GM21381 (cell line): ENCODE results near the gene HMGB2.
A peak's percentile ranks its signal among the peaks of the same experiment; 100 is the strongest.

ENCODE experiments used
- ATAC-seq: cut with Tn5 transposase; IDR thresholded peaks from one replicate; pipeline ENCODE4 v1.9.1; 2021; ENCODE audit warnings: mild to moderate bottlenecking, moderate library complexity; ENCODE audit not compliant: unreplicated experiment

HMGB2 gene

DNA sequence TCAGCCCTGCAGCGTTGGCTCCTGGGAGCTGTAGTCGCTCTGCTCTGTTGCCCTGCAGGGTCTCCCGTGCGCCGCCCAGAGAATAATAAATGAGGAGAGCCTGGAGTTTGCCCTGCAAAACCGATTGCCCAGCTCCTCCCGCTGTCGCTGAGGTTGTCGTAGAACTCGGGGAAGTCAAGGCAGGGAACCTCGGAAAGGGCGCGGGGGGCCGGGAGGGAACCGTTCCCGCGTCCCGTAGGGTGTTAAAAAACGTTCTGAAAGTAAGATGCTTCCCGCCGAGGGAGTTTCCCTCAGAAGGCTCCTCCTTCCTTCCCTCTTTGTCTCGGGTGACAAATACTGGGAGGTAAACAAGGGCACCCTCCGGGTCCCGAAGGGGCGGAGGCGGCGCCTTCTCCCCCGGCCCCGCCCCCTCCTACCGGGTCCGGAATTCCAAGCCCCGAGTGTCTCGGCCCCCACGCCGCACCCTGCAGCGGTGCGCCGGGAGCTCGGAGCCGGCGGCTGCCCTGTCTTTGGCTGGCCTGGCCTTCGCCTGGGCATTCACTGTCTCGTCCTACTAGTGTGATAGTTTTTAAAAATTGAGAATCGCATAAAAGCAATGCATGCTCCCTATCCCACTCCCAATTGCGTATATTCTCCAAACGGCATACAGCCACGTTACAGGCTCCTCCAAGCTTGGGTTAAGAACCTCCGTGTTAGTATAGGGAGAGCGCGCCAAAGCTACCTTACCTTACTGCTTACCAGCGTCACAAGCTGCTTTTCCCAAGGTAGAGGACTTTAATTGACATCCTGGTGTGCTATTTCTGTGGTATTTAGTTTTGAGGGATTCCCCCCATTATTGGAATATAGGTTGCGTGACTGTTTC lies 964 bp upstream of the HMGB2 start:
- ATAC-seq = peak; percentile 40

DNA sequence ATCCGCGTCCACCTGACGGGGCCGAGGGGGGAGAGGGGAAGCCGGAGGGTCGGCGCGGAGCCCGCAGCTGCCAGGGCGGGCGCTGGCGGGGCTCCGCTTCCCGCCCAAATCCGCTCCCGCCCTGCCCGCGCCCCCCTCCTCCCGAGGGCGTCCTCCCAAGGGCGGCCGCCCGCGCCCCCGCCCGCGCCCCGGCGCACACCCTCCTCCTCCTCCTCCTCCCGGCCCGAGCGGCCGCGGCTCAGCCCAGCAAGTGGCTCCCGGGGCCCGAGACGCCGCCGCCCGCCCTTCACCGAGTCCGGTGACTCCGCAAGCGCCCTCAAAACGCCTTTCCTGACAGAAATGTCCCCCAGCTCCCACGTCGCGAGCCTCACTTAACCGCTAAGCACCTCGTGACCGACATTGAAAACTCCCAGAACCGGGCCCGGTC lies 487 bp downstream of the HMGB2 start:
- no peak for ATAC-seq

DNA sequence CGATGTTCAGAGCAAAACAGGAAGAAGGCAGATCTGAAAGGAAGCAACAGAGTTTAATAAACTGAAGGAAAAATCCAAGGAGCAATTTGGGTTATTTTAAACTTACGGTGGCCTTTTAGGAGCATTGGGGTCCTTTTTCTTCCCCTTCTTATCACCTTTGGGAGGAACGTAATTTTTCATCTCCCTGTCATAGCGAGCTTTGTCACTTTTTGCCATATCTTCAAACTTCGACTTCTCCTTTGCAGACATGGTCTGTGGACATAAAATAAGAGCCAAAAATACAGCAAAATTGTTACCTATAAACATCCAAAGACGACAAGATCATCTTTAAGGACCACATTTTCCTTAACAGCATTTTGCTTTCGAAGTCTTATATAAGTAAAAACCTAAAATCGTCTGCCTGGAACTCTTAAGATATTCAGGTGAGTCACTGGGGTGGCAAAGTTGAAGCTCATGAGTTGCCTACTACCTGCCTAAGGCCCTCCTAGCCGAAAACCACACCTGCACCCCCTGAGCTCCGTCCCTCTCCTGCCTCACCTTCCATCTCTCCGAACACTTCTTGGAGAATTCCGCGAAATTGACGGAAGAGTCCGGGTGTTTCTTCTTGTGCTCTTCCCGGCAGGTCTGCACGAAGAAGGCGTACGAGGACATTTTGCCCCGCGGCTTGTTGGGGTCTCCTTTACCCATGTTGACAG lies 1.0 kb downstream of the HMGB2 start:
- no peak for ATAC-seq

DNA sequence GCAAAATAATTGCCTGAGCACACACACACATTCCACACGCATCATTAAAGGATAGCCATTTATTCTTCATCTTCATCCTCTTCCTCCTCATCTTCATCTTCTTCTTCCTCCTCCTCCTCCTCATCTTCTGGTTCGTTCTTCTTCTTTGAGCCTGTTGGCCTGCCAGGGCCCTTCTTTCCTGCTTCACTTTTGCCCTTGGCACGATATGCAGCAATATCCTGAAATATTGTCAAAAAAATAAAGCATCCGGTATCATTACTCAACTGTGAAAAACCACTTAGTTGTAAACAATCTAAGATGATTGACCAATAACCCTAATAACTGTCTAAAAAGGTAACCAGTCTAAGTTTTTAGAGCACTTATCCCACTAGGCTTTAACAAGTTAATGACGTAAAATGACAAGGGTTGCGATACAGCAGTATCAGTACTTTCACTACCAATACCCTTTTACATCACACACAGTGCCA lies 2.1 kb downstream of the HMGB2 start:
- no peak for ATAC-seq

DNA sequence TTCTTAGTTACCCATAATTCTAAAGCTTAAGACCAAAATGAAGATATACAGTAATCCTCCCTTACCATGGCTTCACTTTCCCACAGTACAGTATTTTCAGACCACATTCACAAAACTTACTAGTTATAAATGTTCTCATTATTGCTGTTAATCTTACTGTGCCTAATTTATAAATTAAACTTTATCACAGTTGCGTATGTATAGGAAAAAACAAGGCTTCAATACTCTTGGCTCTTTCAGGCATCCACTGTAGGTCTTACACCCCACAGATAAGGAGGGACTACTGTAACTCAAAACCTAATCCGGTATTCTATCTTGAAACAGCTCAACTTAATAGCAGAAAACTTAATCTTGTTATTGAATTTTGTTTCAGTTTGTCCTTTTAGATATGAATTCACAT lies 3.6 kb downstream of the HMGB2 start:
- ATAC-seq = no peak

DNA sequence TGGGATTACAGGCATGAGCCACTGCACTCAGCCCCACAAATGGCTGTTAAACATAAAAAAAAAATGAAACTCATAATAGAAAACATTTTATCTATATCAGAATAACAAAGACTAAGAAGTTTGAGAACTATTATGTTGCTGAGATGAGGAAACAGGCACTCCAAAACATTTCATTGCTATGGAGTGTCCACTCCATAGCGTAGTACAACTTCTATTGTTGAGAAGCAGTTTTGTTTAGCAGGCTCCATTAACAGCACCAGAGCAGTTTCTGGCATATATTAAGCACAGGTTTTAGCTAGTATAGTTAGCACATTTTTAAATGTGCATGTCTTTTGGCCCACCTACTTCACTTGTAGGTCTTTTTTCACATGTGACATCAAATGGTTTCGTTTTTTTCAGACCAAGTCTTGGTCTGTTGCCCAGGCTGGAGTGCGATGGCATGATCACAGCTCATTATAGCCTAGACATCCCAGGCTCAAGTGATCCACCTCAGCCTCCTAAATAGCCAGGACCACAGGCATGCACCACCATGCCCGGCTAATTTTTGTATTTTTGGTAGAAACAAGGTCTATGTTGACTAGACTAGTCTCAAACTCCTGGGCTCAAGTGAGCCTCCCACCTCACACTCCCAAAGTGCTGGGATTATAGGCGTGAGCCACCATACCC lies 5.8 kb downstream of the HMGB2 start:
- ATAC-seq = no peak

DNA sequence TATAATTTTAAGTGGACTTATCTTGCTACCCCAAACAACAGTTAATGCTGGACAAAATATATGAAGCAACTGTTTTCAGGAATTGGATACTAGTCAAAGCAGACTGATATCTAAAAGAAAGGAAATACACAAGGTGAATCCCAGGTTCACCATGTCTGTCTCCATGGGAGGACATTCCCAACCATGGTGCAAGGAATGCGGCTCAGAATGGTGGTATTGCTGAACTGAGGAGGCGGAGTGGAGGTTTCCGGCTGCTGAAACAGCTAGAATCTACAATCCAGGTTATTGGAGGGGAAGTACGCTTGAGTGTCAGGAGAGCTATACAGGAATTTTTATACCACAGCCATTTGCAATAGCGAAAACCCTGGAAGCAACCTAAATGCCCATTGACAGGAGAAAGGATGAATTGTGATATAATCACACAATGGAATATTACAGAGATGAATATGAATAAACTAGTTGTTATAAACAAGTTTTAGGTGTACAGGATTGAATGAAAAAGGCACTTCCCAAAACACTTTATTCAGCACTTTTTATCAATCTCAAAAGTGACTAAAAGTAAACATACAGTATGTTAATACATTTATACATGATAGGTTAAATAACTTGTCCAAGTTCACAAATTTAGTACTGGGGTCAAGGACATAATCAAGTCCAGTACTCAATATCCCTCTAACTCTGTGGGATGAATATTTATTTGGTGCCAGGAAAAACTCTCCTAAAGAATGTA lies 9.0 kb downstream of the HMGB2 start:
- no peak for ATAC-seq

DNA sequence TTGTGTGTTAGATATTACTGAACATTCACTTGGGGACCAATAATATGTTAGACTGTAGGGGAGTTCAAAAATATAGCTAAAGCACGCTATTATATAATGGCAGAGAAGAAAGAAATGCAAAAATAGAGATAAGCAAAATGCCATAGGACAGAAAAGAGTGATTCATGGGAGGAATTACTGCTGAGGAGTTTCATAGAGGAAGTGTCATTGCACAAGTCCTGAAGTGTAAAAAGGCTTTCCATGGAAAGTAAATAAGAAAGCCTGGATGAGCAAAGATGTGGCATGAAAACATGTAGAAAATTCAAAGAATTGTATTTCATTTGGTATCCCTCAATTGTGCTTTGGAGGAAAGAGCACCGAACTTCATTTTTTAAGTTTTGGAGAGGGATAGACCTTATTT lies 14.5 kb downstream of the HMGB2 start:
- no peak for ATAC-seq

DNA sequence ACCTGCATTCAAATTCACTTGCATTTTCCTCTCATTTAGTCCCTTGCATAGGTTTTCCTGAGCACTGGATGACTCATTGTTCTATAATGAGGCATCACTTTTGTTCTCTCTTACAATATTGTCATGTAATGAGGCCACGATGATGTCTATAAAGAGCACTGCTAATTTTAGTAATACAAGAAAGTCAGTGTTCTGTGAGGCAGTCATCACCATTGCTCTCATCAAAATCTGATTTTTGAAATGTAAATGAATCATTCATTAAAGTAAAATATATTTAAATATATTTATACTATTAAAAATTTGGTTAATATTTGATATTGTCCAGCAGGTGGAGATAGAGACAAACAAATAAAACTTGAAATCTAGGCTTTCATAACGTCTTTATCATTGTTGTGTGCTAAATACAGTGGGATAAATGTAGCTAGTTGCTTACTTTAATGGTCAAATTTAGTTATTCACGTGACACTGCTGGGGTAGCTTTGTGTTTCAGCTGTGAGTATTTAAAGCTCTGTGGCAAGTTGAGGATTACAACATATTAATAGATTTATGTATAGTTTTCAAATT lies 15.4 kb downstream of the HMGB2 start:
- ATAC-seq = no peak

DNA sequence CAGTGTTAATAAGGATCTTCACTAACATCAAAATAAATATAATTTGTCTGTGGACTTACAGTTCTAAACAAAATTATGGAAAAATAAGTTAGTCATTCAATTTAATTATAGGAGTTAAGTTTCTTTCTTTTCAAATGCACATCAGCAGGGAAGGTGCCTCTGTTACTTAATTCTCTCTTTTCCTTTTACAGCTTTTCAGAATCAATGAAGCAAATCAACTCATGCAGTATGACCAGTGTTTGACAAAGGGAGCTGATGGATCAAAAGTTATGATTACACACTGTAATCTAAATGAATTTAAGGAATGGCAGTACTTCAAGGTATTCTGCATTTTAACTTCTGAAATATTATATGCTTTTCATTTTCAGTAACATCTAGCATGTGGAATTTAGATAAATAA lies 15.9 kb downstream of the HMGB2 start:
- ATAC-seq = no peak

DNA sequence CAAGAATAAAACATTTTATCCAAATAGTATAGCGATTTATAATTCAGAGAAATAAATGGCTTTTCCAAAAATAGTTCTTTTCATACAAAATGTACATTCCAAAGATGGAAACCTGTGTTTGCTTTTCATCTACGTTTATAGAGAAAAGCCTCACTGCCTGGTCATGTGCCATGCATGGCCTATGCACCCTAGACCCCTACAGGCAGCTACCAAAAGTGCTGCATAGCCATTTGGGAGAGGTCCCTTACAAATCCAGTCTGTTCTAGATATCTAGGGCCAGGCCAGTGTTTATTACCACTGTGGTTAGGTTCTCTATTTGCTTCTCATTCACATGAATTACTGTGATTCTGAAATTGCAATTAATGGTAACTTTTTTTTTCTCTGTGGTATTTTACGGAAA lies 17.2 kb downstream of the HMGB2 start:
- ATAC-seq = no peak

DNA sequence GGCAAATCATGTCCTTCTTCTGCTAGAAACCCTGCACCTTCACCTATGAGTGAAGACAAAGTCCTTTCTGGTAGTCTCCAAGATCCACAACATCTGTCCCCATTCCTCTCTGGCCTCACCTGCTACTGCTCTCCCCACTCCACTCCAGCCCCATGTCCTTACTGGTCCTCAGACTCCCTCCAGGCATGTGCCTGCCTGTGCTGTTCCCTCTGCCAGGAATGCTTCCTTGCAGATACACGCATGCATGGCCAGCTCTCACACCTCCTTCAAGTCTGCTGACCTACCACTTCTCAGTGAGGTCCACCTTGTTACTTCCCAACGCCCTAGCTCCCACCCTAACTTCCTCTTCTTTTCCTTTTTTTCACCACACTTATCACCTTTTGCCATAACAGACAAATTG lies 18.1 kb downstream of the HMGB2 start:
- ATAC-seq = no peak

DNA sequence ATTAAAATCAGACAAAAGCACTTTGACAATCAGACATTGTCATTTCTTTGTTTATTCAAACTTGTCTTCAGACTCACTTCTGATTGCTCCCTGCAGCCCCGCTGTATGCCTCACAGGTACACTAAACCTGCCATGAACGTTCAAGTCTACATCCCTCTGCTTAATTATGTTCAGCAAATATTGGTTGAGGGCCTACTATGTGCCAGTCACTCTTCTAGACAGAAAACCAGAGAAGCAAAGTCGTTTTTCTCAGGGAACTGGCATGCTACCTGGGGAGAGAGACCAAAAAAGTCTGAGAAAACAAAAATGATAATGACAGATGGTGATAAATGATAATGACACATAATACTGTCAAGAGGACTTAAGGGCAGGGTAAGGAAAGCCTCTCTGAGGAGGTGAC lies 19.4 kb downstream of the HMGB2 start:
- ATAC-seq = no peak

DNA sequence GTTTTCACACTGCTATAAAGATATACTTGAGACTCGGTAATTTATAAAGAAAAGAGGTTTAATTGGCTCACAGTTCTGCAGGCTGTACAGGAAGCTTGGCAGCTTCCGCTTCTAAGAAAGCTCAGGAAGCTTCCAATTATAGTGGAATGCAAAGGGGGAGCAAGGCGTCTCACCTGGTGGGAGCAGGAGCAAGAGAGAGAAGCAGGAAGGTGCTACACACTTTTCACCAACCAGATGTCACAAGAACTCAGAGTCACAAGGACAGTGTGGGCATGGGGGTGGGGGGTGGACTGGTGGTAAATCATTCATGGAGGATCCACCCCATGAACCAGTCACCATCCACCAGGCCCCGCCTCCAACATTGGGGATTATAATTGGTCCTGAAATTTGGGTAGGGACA lies 22.8 kb downstream of the HMGB2 start:
- no peak for ATAC-seq

DNA sequence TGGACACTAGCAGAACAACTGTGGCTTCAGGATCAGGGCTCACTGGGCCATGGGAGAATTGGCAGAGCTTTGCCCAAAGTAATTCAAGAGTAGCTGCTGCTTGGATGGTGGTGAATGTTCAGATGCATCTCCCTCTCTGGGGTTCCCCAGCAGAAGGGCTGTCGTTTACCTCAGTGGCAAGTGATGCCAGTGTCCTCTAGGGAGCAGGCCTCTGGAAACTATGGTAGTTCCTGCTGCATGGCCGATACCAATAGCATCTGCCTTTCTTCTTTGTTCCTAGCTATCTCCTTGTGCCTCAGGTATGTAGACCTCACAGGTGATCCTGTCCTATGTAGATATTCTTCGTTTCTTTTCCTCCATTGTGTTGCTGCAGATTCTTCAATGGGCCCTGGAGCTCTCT lies 26.4 kb downstream of the HMGB2 start:
- no peak for ATAC-seq

DNA sequence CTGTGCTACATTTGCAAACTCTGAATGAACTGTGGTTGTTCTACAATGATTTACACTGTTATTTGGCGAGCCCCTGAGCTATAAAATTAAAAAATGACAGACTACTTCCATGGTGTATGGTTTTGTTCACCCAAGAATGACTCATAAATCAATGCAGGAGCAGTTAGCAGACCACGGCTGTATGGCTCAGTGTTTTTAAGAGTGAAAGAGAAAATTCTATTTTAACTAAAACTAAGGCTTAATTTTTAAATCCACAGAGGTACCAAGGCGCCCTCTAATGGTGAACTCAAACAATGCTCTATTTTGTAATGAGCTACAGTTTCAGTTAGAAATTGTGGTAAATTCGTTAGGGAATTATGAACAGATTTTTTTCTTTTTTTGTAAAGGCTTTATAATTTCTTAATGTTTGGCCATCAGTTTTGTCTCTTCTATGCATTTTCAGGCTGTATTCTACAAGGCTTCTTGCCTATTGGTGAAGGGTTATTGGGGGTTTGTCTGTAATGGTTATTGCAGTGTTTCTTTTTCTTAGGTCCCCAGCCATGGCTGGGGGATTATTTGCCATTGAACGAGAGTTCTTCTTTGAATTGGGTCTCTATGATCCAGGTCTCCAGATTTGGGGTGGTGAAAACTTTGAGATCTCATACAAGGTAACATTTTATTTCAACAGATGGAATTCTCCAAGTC lies 32.5 kb downstream of the HMGB2 start:
- no peak for ATAC-seq

DNA sequence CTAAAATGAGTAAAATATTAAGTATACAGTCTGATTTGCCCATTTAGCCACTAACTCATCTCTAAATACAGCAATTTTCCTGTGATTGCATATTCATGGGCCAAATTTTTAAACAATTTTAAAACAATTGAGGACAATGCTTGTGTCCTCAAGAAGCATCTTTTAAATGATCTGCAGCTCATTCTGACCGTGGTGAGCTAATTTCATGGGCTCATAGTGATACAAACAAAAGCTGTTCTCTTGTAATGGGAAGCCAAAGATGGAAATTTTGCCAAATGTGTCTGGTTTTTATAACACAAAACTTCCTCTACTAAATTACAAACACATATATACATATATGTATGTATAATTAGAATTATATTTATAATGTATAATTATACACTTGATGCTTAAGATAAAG lies 39.7 kb downstream of the HMGB2 start:
- no peak for ATAC-seq

DNA sequence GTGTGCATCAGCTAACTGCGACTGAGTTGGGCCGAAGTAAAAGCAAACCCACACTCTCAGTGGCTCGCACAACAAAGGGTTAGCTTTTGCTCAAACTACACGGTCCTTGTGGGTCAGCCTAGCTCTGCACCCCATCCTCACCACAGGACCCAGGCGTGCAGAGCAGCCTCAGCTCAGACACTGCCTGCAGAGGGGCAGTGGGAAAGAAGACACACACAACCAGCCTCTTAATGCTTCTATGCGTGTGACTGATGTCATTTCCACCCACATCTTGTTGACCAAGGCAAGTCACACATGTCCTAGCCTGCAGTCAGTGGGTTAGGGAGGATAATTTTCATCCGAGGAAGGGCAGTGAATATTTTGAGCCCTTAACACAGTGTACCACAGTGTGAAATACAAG lies 40.5 kb downstream of the HMGB2 start:
- ATAC-seq = no peak

DNA sequence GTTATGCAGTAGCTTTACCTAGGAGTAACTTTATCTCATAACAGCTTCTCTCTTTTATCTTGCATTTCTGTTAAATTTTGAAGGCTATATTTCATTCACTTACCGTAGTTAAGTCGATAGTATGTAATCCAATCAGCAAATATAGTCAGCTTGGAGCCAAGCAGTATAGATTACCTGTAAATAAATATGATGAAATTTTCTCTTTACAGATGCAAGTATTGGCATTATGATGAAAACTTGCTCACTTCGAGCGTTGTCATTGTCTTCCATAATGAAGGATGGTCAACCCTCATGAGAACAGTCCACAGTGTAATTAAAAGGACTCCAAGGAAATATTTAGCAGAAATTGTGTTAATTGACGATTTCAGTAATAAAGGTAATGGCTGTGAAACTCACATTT lies 42.3 kb downstream of the HMGB2 start:
- no peak for ATAC-seq

DNA sequence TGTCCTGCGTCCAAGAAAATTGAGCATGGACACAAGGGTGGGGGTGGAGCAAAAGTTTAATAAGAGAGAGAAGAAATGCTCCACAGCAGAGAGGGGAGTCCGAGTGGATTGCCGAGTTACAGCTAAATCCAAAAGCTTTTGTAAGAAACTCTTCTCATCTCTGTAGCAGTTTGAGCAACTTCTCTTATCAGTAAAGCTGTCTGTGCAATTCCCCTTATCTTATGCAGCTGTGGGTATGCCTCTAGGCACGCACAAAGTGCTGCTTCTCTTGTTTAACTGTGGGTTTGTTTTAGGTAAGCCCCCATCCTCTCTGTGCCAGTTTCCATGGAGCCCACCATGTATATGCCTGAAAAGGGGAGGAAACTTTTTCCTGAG lies 44.8 kb downstream of the HMGB2 start:
- ATAC-seq = no peak
